ENCODE measurements around the gene AK9.

The AK9 gene

DNA sequence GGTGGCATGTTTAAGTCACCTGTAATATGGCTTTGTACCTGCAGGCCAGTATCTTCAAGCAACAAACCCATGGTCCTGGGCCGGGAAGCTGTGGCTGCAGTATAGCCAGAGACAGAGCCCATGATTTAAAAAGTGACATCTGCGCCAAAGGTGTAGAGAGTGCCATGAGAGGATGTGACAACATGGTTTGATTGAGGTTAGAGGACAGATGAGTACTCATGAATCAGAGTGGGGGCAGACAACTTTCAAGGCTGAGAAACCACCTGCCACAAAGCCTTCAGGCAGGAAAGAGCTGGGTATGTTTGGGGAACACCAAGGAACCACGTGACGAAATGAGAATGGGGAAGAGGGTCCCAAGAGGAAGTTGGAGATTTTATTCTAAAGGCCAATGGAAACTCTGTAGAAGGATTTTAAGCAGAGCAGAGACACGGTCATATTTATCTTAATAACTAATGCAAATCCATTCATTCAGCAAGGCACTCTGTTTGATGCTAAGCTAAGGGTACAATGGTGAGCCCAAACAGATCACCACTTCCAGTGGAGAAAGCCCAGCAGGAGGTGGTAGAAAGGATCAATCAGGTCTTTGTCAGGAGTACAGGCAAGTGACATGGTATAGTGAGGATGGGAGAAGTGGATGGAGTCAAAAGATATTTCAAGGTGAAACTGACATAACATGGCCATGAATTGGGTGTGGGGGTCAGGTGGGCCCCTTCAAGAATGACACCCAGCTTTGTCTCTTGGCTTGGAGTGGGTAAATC lies 232.0 kb downstream of the AK9 start (continued):
- TF ChIP-seq, protein P1, sequence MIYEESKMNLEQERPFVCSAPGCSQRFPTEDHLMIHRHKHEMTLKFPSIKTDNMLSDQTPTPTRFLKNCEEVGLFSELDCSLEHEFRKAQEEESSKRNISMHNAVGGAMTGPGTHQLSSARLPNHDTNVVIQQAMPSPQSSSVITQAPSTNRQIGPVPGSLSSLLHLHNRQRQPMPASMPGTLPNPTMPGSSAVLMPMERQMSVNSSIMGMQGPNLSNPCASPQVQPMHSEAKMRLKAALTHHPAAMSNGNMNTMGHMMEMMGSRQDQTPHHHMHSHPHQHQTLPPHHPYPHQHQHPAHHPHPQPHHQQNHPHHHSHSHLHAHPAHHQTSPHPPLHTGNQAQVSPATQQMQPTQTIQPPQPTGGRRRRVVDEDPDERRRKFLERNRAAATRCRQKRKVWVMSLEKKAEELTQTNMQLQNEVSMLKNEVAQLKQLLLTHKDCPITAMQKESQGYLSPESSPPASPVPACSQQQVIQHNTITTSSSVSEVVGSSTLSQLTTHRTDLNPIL (CRISPR knock-in tag; IDR thresholded peaks at IDR 0.05; ENCODE audit: low read depth): no peak
- TF ChIP-seq ZC3H10 (CRISPR knock-in tag; IDR thresholded peaks at IDR 0.05) (no peak), TOX (CRISPR knock-in tag; IDR thresholded peaks at IDR 0.05; ENCODE audit: borderline replicate concordance) (no peak), TCF4 (CRISPR knock-in tag; IDR thresholded peaks at IDR 0.05; ENCODE audit: borderline replicate concordance) (no peak)
- TF ChIP-seq, protein P2, sequence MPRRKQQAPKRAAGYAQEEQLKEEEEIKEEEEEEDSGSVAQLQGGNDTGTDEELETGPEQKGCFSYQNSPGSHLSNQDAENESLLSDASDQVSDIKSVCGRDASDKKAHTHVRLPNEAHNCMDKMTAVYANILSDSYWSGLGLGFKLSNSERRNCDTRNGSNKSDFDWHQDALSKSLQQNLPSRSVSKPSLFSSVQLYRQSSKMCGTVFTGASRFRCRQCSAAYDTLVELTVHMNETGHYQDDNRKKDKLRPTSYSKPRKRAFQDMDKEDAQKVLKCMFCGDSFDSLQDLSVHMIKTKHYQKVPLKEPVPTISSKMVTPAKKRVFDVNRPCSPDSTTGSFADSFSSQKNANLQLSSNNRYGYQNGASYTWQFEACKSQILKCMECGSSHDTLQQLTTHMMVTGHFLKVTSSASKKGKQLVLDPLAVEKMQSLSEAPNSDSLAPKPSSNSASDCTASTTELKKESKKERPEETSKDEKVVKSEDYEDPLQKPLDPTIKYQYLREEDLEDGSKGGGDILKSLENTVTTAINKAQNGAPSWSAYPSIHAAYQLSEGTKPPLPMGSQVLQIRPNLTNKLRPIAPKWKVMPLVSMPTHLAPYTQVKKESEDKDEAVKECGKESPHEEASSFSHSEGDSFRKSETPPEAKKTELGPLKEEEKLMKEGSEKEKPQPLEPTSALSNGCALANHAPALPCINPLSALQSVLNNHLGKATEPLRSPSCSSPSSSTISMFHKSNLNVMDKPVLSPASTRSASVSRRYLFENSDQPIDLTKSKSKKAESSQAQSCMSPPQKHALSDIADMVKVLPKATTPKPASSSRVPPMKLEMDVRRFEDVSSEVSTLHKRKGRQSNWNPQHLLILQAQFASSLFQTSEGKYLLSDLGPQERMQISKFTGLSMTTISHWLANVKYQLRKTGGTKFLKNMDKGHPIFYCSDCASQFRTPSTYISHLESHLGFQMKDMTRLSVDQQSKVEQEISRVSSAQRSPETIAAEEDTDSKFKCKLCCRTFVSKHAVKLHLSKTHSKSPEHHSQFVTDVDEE (CRISPR knock-in tag; IDR thresholded peaks at IDR 0.05): no peak

DNA sequence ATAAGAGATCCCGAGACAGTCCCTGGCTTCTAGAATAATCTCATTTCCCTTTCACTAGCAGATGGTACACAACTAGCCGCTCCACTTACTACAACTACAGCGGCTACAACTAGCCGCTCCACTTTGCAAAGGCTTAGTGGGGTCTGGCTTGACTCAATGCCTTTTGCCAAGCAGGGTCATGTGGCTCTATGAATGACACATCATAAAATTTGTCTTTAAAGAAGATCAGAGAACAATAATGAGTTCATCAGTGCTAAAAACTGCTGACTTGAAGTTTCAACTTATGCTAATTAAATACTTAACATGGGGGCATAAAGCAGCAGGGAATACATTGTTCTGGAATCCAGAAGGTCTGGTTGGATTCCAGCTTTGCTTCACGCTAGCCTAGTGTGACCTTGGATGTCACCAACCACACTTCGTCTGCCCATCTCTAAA lies 233.4 kb downstream of the AK9 start:
- TF ChIP-seq ESRRG (CRISPR knock-in tag; IDR thresholded peaks at IDR 0.05) (no peak), ZFP30 (CRISPR knock-in tag; IDR thresholded peaks at IDR 0.05) (no peak), ZNF565 (CRISPR knock-in tag; conservative IDR thresholded peaks at IDR 0.05; ENCODE audit: low read depth) (no peak), ISL1 (CRISPR knock-in tag; IDR thresholded peaks at IDR 0.05) (no peak), SNAI2 (CRISPR knock-in tag; IDR thresholded peaks at IDR 0.05) (no peak), TOX (CRISPR knock-in tag; IDR thresholded peaks at IDR 0.05; ENCODE audit: borderline replicate concordance) (no peak), RARB (CRISPR knock-in tag; IDR thresholded peaks at IDR 0.05) (no peak), ZFP3 (CRISPR knock-in tag; IDR thresholded peaks at IDR 0.05) (no peak), ZNF8 (CRISPR knock-in tag; IDR thresholded peaks at IDR 0.05) (no peak), OSR1 (CRISPR knock-in tag; IDR thresholded peaks at IDR 0.05) (no peak), BACH2 (CRISPR knock-in tag; IDR thresholded peaks at IDR 0.05; ENCODE audit: borderline replicate concordance) (no peak), CSDC2 (CRISPR knock-in tag; IDR thresholded peaks at IDR 0.05) (no peak)
- TF ChIP-seq, protein P3, sequence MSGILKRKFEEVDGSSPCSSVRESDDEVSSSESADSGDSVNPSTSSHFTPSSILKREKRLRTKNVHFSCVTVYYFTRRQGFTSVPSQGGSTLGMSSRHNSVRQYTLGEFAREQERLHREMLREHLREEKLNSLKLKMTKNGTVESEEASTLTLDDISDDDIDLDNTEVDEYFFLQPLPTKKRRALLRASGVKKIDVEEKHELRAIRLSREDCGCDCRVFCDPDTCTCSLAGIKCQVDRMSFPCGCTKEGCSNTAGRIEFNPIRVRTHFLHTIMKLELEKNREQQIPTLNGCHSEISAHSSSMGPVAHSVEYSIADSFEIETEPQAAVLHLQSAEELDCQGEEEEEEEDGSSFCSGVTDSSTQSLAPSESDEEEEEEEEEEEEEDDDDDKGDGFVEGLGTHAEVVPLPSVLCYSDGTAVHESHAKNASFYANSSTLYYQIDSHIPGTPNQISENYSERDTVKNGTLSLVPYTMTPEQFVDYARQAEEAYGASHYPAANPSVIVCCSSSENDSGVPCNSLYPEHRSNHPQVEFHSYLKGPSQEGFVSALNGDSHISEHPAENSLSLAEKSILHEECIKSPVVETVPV (CRISPR knock-in tag; IDR thresholded peaks at IDR 0.05): no peak
- TF ChIP-seq, protein P1 (CRISPR knock-in tag; IDR thresholded peaks at IDR 0.05; ENCODE audit: low read depth): no peak
- TF ChIP-seq, protein P4, sequence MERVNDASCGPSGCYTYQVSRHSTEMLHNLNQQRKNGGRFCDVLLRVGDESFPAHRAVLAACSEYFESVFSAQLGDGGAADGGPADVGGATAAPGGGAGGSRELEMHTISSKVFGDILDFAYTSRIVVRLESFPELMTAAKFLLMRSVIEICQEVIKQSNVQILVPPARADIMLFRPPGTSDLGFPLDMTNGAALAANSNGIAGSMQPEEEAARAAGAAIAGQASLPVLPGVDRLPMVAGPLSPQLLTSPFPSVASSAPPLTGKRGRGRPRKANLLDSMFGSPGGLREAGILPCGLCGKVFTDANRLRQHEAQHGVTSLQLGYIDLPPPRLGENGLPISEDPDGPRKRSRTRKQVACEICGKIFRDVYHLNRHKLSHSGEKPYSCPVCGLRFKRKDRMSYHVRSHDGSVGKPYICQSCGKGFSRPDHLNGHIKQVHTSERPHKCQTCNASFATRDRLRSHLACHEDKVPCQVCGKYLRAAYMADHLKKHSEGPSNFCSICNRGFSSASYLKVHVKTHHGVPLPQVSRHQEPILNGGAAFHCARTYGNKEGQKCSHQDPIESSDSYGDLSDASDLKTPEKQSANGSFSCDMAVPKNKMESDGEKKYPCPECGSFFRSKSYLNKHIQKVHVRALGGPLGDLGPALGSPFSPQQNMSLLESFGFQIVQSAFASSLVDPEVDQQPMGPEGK (CRISPR knock-in tag; IDR thresholded peaks at IDR 0.05; ENCODE audit: borderline replicate concordance): no peak
- TF ChIP-seq, protein P2 (CRISPR knock-in tag; IDR thresholded peaks at IDR 0.05): no peak
- no peak for ATAC-seq

All from SK-N-SH treated with all-trans-retinoic acid at 6 μM for 48 hours (cell line).